Panc1 (cell line): ENCODE results near the gene EPC1. TPM values are rescaled to one million over a fixed set of nuclear protein-coding genes. Genes with fewer than 3 reads are reported as not detected.
A peak's percentile ranks its signal among the peaks of the same experiment; 100 is the strongest.

Source experiments
- ATAC-seq: fragments of 200-7000 bp; cut with Tn5 transposase; 2 replicates; pipeline ENCODE4 v1.9.1; 2020; ENCODE audit warnings: mild to moderate bottlenecking, moderate library complexity
- BruUV-seq: library from RNA; stranded (reverse); fragments of 400-500 nt; replicated peaks from 2 replicates; lab custom pipeline; 2021; lab: Mats Ljungman, UMichigan
- CTCF ChIA-PET: fragments of 300-600 bp; sonication (Branson Sonifier 250); formaldehyde crosslinking; loops from one replicate; lab custom pipeline; 2022; ENCODE audit warnings: antibody characterized with exemption; lab: Charles Lee
- POLR2A ChIA-PET: fragments of 300-600 bp; sonication (Branson Sonifier 250); formaldehyde crosslinking; loops from one replicate; lab custom pipeline; 2022; ENCODE audit warnings: antibody characterized with exemption; lab: Charles Lee
- DNase-seq: peaks from one replicate; pipeline ENCODE4 v3.0.0-alpha.2; 2010; ENCODE audit warnings: low read depth, low spot score
- H3K27ac ChIP-seq: 2 replicates; pipeline ENCODE4 v1.5.1; 2011; ENCODE audit warnings: mild to moderate bottlenecking, low read length, inconsistent platforms
- H3K27me3 ChIP-seq: fragments of 200-500 bp; sonication (Bioruptor generic); 2 replicates; pipeline ENCODE4 v1.6.0; 2014; ENCODE audit warnings: low read length, inconsistent platforms; ENCODE audit not compliant: control insufficient read depth, insufficient read depth
- H3K36me3 ChIP-seq: fragments of 200-500 bp; sonication (Bioruptor generic); 2 replicates; pipeline ENCODE4 v1.5.1; 2014; ENCODE audit warnings: inconsistent platforms, mild to moderate bottlenecking, low read length, moderate library complexity; ENCODE audit not compliant: control insufficient read depth, insufficient read depth
- H3K4me1 ChIP-seq: 2 replicates; pipeline ENCODE4 v1.5.1; 2011; ENCODE audit warnings: inconsistent platforms, mild to moderate bottlenecking, low read length, moderate library complexity; ENCODE audit not compliant: control insufficient read depth, insufficient read depth
- H3K4me3 ChIP-seq, 2 experiments: 2 replicates each; pipeline ENCODE4 v1.5.1; 2011 to 2012; ENCODE audit warnings: low read depth in 2 of 2, low read length in 2 of 2, mild to moderate bottlenecking in 2 of 2, inconsistent platforms in 1 of 2, moderate library complexity in 1 of 2
- H3K9me3 ChIP-seq: fragments of 200-500 bp; sonication (Bioruptor generic); 2 replicates; pipeline ENCODE4 v1.5.1; 2014; ENCODE audit warnings: low read depth, mild to moderate bottlenecking, inconsistent platforms, low read length, moderate library complexity; ENCODE audit not compliant: control insufficient read depth, insufficient read depth
- POLR2AphosphoS5 ChIP-seq: IDR thresholded peaks from 2 replicates; pipeline ENCODE4 v1.6.1; 2012; ENCODE audit warnings: mild to moderate bottlenecking, low read depth, low read length, moderate library complexity
- REST ChIP-seq, 2 experiments: IDR thresholded peaks; 2 replicates each; pipeline ENCODE4 v1.6.1; 2011 to 2012; ENCODE audit warnings: low read depth in 2 of 2, control low read depth in 1 of 2, low read length in 1 of 2, mild to moderate bottlenecking in 1 of 2, moderate library complexity in 1 of 2; ENCODE audit not compliant: insufficient read depth in 1 of 2
- SIN3A ChIP-seq: IDR thresholded peaks from 2 replicates; pipeline ENCODE4 v1.6.1; 2012; ENCODE audit warnings: low read depth, mild to moderate bottlenecking, low read length, moderate library complexity, borderline replicate concordance; ENCODE audit not compliant: insufficient read depth
- TCF7L2 ChIP-seq: IDR thresholded peaks from 2 replicates; pipeline ENCODE4 v1.6.1; 2011; ENCODE audit warnings: mild to moderate bottlenecking, low read depth, low read length, inconsistent platforms
- in situ Hi-C: cut with HindIII; loops from 2 replicates; pipeline ENCODE4 v1.10.0; 2016; ENCODE audit warnings: low sequenced_read_pairs, low pct_unique_long_range_greater_than_20kb
- intact Hi-C: fragments of 100-400 bp; cut with micrococcal nuclease; formaldehyde crosslinking; loops from one replicate; pipeline ENCODE4 v1.10.0; 2022; ENCODE audit not compliant: unreplicated experiment
- total RNA-seq: library from RNA; stranded (reverse); gene quantifications from one replicate; pipeline ENCODE4 v1.2.1, GENCODE V29; 2021; ENCODE audit not compliant: unreplicated experiment
- TF ChIP-seq, protein P1 (sequence below): fragments of 450-650 bp; IDR thresholded peaks from 2 replicates; pipeline ENCODE4 v1.5.1; 2017; ENCODE audit warnings: mild to moderate bottlenecking

The EPC1 gene
- total RNA-seq, 1 experiment from 2014 or later: 18.4 TPM

DNA sequence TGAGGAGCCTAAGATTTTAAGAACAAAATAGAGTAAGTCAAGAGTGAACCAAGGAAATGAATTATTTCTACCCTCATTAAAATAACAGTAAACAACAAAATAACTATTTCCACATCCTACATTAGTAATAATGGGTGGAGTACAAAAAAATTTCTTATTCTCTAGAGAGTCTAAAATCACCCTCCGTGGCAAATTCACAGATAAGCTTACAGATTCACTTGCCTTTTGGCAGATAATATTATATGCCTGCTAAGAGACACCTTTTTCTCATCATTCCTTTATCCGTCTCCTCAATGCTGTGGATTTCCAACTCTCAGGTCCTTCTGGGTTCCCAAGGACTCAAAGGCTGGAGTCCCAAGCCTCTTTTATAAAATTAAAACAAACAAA, 2.2 kb upstream of the EPC1 start:
- in situ Hi-C loops: no loop called here
- Histone ChIP-seq H3K36me3 (peaks cover 2% of the 10 kb centered on the region; the same call in 1 of the 2 replicates), H3K9me3 (no peaks in the 10 kb centered on the region), H3K4me1 (peaks cover 21% of the 10 kb centered on the region), H3K4me3 (no peak overlapping the region), H3K27me3 (no peaks in the 10 kb centered on the region), H3K27ac (no peak overlapping the region)
- ATAC-seq (no peak), DNase-seq (no peak)
- no TSS peak for BruUV-seq
- CTCF ChIA-PET: interaction anchor here (0.6 kb wide), 1 partner anchor 97 kb away, joined by 8 read pairs; no protein-coding TSS in a partner anchor
- POLR2A ChIA-PET: no interaction called here
- TF ChIP-seq, protein P1, sequence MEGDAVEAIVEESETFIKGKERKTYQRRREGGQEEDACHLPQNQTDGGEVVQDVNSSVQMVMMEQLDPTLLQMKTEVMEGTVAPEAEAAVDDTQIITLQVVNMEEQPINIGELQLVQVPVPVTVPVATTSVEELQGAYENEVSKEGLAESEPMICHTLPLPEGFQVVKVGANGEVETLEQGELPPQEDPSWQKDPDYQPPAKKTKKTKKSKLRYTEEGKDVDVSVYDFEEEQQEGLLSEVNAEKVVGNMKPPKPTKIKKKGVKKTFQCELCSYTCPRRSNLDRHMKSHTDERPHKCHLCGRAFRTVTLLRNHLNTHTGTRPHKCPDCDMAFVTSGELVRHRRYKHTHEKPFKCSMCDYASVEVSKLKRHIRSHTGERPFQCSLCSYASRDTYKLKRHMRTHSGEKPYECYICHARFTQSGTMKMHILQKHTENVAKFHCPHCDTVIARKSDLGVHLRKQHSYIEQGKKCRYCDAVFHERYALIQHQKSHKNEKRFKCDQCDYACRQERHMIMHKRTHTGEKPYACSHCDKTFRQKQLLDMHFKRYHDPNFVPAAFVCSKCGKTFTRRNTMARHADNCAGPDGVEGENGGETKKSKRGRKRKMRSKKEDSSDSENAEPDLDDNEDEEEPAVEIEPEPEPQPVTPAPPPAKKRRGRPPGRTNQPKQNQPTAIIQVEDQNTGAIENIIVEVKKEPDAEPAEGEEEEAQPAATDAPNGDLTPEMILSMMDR: no peak
- no peak for TF ChIP-seq TCF7L2
- no peak for TF ChIP-seq SIN3A
- no peak for TF ChIP-seq REST (IDR thresholded peaks at IDR 0.05; ENCODE audit: insufficient read depth in 1 of 2, low read depth in 2 of 2, low read length in 1 of 2)
- TF ChIP-seq POLR2AphosphoS5: no peak
- intact Hi-C loops: no loop called here

- peaks cover 6% of the 10 kb centered on the region for H3K36me3 ChIP-seq
- H3K4me3 ChIP-seq: no peak overlapping the region
- ATAC-seq (no peak), DNase-seq (no peak)
- peak overlapping the region; percentile 72 for H3K27ac ChIP-seq
- H3K4me1 ChIP-seq: peaks cover 23% of the 10 kb centered on the region
- BruUV-seq: no TSS peak
- no peaks in the 10 kb centered on the region for H3K27me3 ChIP-seq
- CTCF ChIA-PET: interaction anchor here (0.6 kb wide), 1 partner anchor 96 kb away, joined by 8 read pairs; no protein-coding TSS in a partner anchor
- in situ Hi-C loops: no loop called here
- intact Hi-C loops: no loop called here
- no peak for TF ChIP-seq POLR2AphosphoS5
- no peak for TF ChIP-seq TCF7L2
- TF ChIP-seq, protein P1: no peak
- no peak for TF ChIP-seq SIN3A
- TF ChIP-seq REST (IDR thresholded peaks at IDR 0.05; ENCODE audit: insufficient read depth in 1 of 2, low read depth in 2 of 2, low read length in 1 of 2): no peak
- POLR2A ChIA-PET: no interaction called here
- no peaks in the 10 kb centered on the region for H3K9me3 ChIP-seq
Observed at GRCh38 chr10:32348297-32349198, 1.6 kb upstream of the EPC1 start.
